Left forelimb (tissue), 1 donor: ENCODE data around the gene NATD1.

Experiments
- DNase-seq: peaks from one replicate; pipeline ENCODE4 v3.0.0-alpha.2; 2018; ENCODE audit warnings: low spot score

Gene NATD1, protein sequence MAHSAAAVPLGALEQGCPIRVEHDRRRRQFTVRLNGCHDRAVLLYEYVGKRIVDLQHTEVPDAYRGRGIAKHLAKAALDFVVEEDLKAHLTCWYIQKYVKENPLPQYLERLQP

DNA sequence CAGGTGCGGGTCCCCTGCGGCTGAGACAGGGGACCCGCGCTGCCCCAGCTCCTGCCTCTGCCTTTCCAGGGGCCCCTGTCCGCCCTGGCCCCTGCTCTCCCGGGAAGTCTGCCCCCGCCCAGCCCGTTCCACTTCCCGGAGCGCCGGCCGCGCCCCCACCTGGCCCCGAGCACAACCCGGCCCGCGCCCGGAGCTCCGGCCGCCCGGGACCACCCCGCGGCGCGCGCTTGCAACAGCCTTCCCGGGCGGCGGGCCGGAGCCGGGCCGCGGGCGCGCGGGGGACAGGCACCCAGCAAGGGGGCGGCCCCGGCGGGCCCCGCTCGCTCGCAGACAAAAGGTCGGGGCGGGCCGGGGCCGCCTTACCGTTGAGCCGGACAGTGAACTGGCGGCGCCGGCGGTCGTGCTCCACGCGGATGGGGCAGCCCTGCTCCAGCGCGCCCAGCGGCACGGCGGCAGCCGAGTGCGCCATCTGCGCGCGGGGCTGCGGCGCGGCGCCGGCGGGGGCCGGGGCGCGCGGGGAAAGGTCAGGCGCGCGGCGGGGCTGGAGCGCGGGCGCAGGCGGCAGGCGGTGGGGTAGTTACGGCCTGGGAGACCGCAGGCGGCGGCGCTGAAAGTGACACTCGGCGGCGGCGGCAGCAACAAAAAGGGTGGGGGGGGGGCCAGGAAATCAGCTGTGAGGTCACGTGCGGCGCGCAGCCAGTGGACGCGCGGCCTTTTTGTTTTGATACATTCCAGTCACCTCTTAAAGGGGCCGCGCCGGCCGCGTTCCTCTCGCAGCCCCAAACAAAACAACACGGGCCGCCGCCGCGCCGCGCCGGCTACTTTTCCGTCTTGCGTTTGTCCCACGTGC is at the start of gene NATD1:
NATD1 (minus strand) TSS at position 615 of the 850 bp plus-strand sequence; CDS start at position 469, 146 bp downstream.
- DNase-seq = peak; percentile 90

- DNase-seq = no peak
Observed at GRCh38 chr17:21301593-21302550, 48.7 kb upstream of the NATD1 start.

- DNase-seq = no peak
Observed at GRCh38 chr17:21300601-21301571, 47.7 kb upstream of the NATD1 start.

DNA sequence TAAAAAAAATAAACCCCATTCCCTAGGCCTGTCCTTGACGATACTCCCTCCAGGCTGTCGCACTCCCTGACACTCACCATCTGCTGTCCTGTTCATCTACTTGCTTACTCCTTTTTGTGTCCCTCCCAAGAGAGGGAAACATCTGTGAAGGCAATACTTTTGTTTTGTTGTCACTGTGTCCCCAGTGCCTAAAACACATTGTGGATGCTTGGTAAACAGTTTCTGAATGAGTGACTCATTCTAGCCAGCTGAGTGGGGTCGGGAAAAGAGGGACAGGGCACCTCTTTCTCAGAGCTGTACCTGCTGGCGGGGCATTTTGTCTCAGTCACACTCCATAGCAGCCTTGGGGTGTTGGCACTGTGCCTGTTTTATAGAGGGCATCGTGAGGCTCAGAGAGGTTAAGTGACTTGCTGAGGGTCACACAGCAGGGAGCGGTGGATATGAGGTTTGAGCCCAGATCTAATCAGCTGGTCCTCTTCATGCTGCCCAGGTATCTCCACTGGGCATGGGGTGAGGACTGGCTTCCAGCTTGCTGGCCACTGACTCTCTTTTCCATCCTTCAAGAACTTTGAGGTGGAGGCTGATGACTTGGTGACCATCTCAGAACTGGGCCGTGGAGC is 46.9 kb upstream of the NATD1 start:
- DNase-seq = no peak

DNA sequence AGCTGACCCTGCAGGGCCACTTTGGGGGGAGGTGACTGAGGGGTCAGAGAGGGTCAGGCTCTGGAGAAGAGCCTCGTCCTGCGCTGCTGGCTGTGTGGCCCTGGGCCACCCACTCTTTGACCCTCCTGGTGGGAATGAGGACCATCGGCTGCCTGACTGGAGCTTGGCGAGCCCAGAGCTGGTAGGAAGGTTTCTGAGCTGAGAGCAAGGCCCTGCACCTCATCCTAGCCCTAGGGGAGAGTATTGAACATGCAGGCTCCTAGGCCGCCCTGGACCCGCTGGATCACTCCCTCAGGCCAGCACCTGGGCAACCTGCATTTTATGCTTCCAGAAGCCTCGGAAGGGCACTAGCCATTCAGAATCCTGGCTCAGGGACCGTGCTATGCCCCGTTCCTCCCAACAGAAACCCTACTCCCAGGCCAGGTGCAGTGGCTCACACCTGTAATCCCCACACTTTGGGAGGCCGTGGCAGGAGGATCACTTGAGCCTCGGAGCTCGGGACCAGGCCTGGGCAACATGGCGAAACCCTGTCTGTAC is 45.8 kb upstream of the NATD1 start:
- no peak for DNase-seq

DNA sequence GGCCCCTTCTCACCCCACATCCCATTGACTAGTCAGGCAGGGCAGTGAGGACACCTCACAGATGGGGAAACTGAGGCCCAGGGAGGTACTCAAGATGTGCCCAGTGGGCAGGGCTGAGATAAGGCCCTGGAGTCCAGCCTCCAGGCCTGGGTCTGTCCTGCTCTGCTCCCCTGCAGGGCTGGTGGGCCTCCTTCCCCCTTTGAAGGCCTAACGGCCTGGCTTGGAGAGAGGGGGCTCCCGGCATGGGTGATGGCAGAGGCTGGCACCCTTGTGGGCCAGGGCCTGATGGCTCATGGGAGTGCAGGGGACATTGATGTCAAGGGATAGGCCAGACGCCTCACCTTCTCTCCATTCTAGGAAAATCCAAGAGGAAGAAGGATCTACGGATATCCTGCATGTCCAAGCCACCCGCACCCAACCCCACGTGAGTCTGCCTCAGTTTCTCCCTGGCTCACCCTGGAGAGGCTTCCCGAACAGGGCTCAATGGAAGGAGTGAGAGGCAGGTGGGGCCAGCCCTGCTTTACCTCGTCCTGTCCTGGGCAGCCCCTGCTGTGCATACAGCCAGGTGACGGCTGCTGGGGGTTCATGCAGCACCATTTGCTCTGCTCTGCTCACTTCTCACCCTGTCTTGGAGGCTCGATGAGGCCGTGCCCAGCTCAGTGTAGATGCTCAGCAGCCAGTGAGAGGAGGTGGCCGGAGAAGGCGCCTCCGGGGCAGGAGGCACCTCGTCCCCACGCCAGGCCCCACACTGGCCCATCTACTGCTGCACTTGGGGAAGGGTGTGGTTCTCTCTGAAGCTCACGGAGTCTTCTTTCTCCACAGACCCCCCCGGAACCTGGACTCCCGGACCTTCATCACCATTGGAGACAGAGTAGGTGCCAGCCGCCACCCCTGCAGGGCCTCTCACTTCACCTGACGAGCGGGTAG is 45.1 kb upstream of the NATD1 start:
- DNase-seq = no peak

GRCh38 chr17:21297597-21297996 is 44.4 kb upstream of the NATD1 start:
- no peak for DNase-seq

GRCh38 chr17:21297026-21297520 is 43.9 kb upstream of the NATD1 start:
- DNase-seq = no peak

GRCh38 chr17:21296097-21297025 is 43.2 kb upstream of the NATD1 start:
- no peak for DNase-seq

DNA sequence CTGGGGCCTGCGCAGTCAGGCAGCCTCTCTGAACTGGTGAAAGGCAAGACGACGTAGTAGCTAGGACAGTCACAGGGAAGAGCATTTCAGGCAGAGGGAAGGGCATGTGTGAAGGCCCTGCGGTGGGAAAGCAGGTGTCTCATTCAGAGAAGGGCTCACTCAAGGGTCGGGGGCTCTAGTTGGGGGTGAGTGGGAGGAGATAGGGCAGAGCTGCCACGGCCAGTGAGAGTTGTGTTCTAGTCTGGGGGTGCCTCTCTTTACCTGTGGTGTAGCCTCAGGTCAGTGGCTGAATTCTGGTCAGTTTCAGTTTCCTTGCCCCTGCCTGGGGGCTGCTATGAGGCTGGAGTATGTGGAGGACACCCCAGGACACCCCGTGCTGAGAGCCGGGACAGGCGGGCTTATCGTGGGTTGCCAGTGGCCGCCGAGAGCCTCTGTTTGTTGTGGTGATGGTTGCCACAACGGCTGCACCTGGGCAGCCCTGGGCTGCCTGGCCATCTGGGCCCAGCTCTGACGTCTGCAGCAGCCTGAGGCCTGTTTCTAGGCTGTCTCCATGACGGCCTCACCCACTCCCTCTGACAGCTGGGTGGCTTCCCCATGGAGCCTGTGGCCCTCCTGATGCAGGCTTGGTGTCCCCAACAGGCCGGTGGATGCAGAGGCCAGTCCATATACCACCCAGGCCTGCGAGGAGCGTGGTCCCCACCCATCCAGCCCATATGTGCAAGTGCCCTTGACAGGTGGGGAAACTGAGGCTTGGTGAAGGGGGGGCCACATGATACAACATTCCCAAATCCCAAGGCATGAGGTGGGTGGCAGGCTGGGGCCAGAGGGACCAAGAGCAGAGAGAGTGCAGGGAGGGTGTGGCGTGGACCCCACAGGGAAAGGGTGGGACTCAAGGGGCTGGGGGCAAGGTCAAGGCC is 42.1 kb upstream of the NATD1 start:
- no peak for DNase-seq

GRCh38 chr17:21294321-21295035 is 41.3 kb upstream of the NATD1 start:
- no peak for DNase-seq

- no peak for DNase-seq
Observed at GRCh38 chr17:21293831-21294210, 40.6 kb upstream of the NATD1 start.

GRCh38 chr17:21292867-21293830 is 39.9 kb upstream of the NATD1 start:
- DNase-seq = no peak

GRCh38 chr17:21291862-21292261 is 38.7 kb upstream of the NATD1 start:
- DNase-seq = no peak

DNA sequence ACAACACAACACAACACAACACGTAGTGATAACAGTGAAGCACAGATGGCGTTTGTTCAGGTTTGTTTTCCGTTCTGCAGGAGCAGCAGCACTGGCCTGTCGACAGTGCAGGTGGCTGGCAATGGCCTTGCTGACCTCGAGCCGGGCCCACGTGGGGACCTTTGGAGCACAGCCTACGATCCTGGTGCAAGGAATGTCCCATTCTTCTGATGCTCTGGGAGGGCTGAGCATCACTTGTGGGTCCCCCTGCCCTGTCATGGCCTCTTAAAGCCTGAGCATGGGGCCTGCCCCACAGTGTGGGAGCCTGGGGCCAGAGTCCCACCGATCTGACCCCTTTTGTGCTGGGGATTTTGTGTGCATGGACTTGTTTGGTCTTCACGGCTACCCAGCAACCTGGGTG is 38.1 kb upstream of the NATD1 start:
- DNase-seq = no peak
